ENCODE results near the gene KLK1.

KLK1 gene

GRCh38 chr19:50835785-50836542 lies 12.4 kb upstream of the KLK1 start:
- peak; percentile 62 for DNase-seq (ENCODE audit: low read depth)

- no peak for DNase-seq (ENCODE audit: low read depth)
These were observed 11.7 kb upstream of the KLK1 start for GRCh38 chr19:50835103-50835784.

GRCh38 chr19:50833802-50834167 lies 10.2 kb upstream of the KLK1 start:
- DNase-seq (ENCODE audit: low read depth) = no peak

- DNase-seq (ENCODE audit: low read depth) = no peak
These were observed 9.7 kb upstream of the KLK1 start, which contains the start of gene KLK15 for GRCh38 chr19:50833117-50833801. Gene KLK15, minus strand, starts transcription at chr19:50833574. Its CDS starts 2,082 bp downstream, at chr19:50831492.

- DNase-seq (ENCODE audit: low read depth) = no peak
These were observed 9.1 kb upstream of the KLK1 start for GRCh38 chr19:50832666-50833065.

GRCh38 chr19:50831026-50831396 lies 7.4 kb upstream of the KLK1 start:
- no peak for DNase-seq (ENCODE audit: low read depth)

GRCh38 chr19:50830266-50831025 lies 6.9 kb upstream of the KLK1 start:
- no peak for DNase-seq (ENCODE audit: low read depth)

GRCh38 chr19:50829801-50830200 lies 6.2 kb upstream of the KLK1 start:
- no peak for DNase-seq (ENCODE audit: low read depth)

GRCh38 chr19:50827476-50827875 lies 3.9 kb upstream of the KLK1 start:
- DNase-seq (ENCODE audit: low read depth) = no peak

GRCh38 chr19:50826492-50827240 lies 3.1 kb upstream of the KLK1 start:
- no peak for DNase-seq (ENCODE audit: low read depth)

GRCh38 chr19:50822661-50823208 lies 852 bp downstream of the KLK1 start:
- no peak for DNase-seq (ENCODE audit: low read depth)

- DNase-seq (ENCODE audit: low read depth) = no peak
These were observed 2.0 kb downstream of the KLK1 start for GRCh38 chr19:50821622-50822021.

GRCh38 chr19:50821248-50821612 lies 2.4 kb downstream of the KLK1 start:
- no peak for DNase-seq (ENCODE audit: low read depth)

GRCh38 chr19:50820549-50821247 lies 2.9 kb downstream of the KLK1 start:
- no peak for DNase-seq (ENCODE audit: low read depth)

- no peak for DNase-seq (ENCODE audit: low read depth)
These were observed 3.5 kb downstream of the KLK1 start for GRCh38 chr19:50820086-50820485.

- no peak for DNase-seq (ENCODE audit: low read depth)
These were observed 4.0 kb downstream of the KLK1 start for GRCh38 chr19:50819636-50820035.

GRCh38 chr19:50818859-50819472 lies 4.6 kb downstream of the KLK1 start:
- DNase-seq (ENCODE audit: low read depth) = no peak

GRCh38 chr19:50817941-50818858 lies 5.4 kb downstream of the KLK1 start:
- DNase-seq (ENCODE audit: low read depth) = no peak

- DNase-seq (ENCODE audit: low read depth) = no peak
These were observed 8.1 kb downstream of the KLK1 start for GRCh38 chr19:50815439-50815838.
